HEK293 (cell line): Measurements from ENCODE around the gene HEXIM1.
A peak's percentile ranks its signal among the peaks of the same experiment; 100 is the strongest.

Experiments used
- EGR2 ChIP-seq: fragments of 450-650 bp; formaldehyde crosslinking; IDR thresholded peaks from 2 replicates; pipeline ENCODE4 v1.5.1; 2016; ENCODE audit warnings: low read depth, missing biosample characterization, missing genetic modification characterization
- GFI1B ChIP-seq: fragments of 450-650 bp; formaldehyde crosslinking; IDR thresholded peaks from 2 replicates; pipeline ENCODE4 v1.5.1; 2016; ENCODE audit warnings: missing biosample characterization, missing genetic modification characterization
- HIC1 ChIP-seq: fragments of 450-650 bp; formaldehyde crosslinking; IDR thresholded peaks from 2 replicates; pipeline ENCODE4 v1.5.1; 2016; ENCODE audit warnings: missing biosample characterization, missing genetic modification characterization
- IKZF3 ChIP-seq: fragments of 450-650 bp; IDR thresholded peaks from 2 replicates; pipeline ENCODE4 v1.5.0; 2018; ENCODE audit warnings: missing biosample characterization, mild to moderate bottlenecking, missing genetic modification characterization, moderate library complexity
- INSM2 ChIP-seq: fragments of 450-650 bp; formaldehyde crosslinking; IDR thresholded peaks from 2 replicates; pipeline ENCODE4 v1.5.1; 2016; ENCODE audit warnings: missing biosample characterization, missing genetic modification characterization
- PBX3 ChIP-seq: sonication (generic); formaldehyde crosslinking; IDR thresholded peaks from 2 replicates; pipeline ENCODE4 v1.8.1; 2022; ENCODE audit warnings: mild to moderate bottlenecking, moderate library complexity, missing genetic modification reagents
- PRDM1 ChIP-seq: fragments of 450-650 bp; formaldehyde crosslinking; IDR thresholded peaks from 2 replicates; pipeline ENCODE4; 2016; ENCODE audit warnings: missing biosample characterization, missing genetic modification characterization
- WT1 ChIP-seq: fragments of 450-650 bp; formaldehyde crosslinking; IDR thresholded peaks from 2 replicates; pipeline ENCODE4 v1.5.1; 2016; ENCODE audit warnings: missing biosample characterization, missing genetic modification characterization
- ZIC2 ChIP-seq: fragments of 450-650 bp; formaldehyde crosslinking; IDR thresholded peaks from 2 replicates; pipeline ENCODE4 v1.5.1; 2016; ENCODE audit warnings: missing biosample characterization, missing genetic modification characterization
- ZNF114 ChIP-seq: fragments of 450-650 bp; formaldehyde crosslinking; IDR thresholded peaks from 2 replicates; pipeline ENCODE4 v1.5.0; 2017; ENCODE audit warnings: missing biosample characterization, missing genetic modification characterization
- ZNF16 ChIP-seq: fragments of 450-650 bp; formaldehyde crosslinking; IDR thresholded peaks from 2 replicates; pipeline ENCODE4 v1.5.1; 2016; ENCODE audit warnings: low read depth, missing biosample characterization, missing genetic modification characterization
- ZNF169 ChIP-seq: fragments of 450-650 bp; formaldehyde crosslinking; IDR thresholded peaks from 2 replicates; pipeline ENCODE4 v1.5.1; 2016; ENCODE audit warnings: missing biosample characterization, missing genetic modification characterization
- ZNF175 ChIP-seq: fragments of 450-650 bp; formaldehyde crosslinking; IDR thresholded peaks from 2 replicates; pipeline ENCODE4 v1.5.1; 2016; ENCODE audit warnings: missing biosample characterization, missing genetic modification characterization
- ZNF184 ChIP-seq: fragments of 450-650 bp; IDR thresholded peaks from 2 replicates; pipeline ENCODE4 v1.5.1; 2018; ENCODE audit warnings: missing biosample characterization, mild to moderate bottlenecking, missing genetic modification characterization
- ZNF292 ChIP-seq: fragments of 450-650 bp; formaldehyde crosslinking; IDR thresholded peaks from 2 replicates; pipeline ENCODE4 v1.5.1; 2016; ENCODE audit warnings: low read depth, missing biosample characterization, missing genetic modification characterization, borderline replicate concordance
- ZNF302 ChIP-seq: fragments of 450-650 bp; formaldehyde crosslinking; IDR thresholded peaks from 2 replicates; pipeline ENCODE4 v1.5.1; 2016; ENCODE audit warnings: missing biosample characterization, missing genetic modification characterization, low read depth
- ZNF324 ChIP-seq: fragments of 450-650 bp; formaldehyde crosslinking; IDR thresholded peaks from 2 replicates; pipeline ENCODE4 v1.5.1; 2016; ENCODE audit warnings: missing biosample characterization, missing genetic modification characterization
- ZNF354C ChIP-seq: fragments of 450-650 bp; formaldehyde crosslinking; IDR thresholded peaks from 2 replicates; pipeline ENCODE4 v1.5.1; 2016; ENCODE audit warnings: missing biosample characterization, missing genetic modification characterization, low read depth, borderline replicate concordance
- ZNF366 ChIP-seq: fragments of 450-650 bp; formaldehyde crosslinking; conservative IDR thresholded peaks from 2 replicates; pipeline ENCODE4 v1.5.1; 2016; ENCODE audit warnings: missing biosample characterization, missing genetic modification characterization
- ZNF423 ChIP-seq: fragments of 450-650 bp; formaldehyde crosslinking; IDR thresholded peaks from 2 replicates; pipeline ENCODE4 v1.5.1; 2016; ENCODE audit warnings: missing biosample characterization, missing genetic modification characterization
- ZNF585B ChIP-seq: fragments of 450-650 bp; formaldehyde crosslinking; IDR thresholded peaks from 2 replicates; pipeline ENCODE4 v1.5.1; 2016; ENCODE audit warnings: missing biosample characterization, missing genetic modification characterization
- ZNF701 ChIP-seq: fragments of 450-650 bp; formaldehyde crosslinking; IDR thresholded peaks from 2 replicates; pipeline ENCODE4 v1.5.1; 2016; ENCODE audit warnings: missing biosample characterization, missing genetic modification characterization
- ZNF707 ChIP-seq: fragments of 450-650 bp; formaldehyde crosslinking; IDR thresholded peaks from 2 replicates; pipeline ENCODE4 v1.5.1; 2016; ENCODE audit warnings: missing biosample characterization, missing genetic modification characterization
- ZNF785 ChIP-seq: fragments of 450-650 bp; formaldehyde crosslinking; IDR thresholded peaks from 2 replicates; pipeline ENCODE4 v1.5.1; 2016; ENCODE audit warnings: missing biosample characterization, missing genetic modification characterization
- ZSCAN16 ChIP-seq: fragments of 450-650 bp; formaldehyde crosslinking; IDR thresholded peaks from 2 replicates; pipeline ENCODE4 v1.5.1; 2016; ENCODE audit warnings: missing biosample characterization, missing genetic modification characterization
- TF ChIP-seq, protein P1 (sequence below): fragments of 450-650 bp; formaldehyde crosslinking; IDR thresholded peaks from 2 replicates; pipeline ENCODE4; 2016; ENCODE audit warnings: missing biosample characterization, missing genetic modification characterization
- TF ChIP-seq, protein P2 (sequence below): fragments of 450-650 bp; formaldehyde crosslinking; IDR thresholded peaks from 2 replicates; pipeline ENCODE4 v1.5.1; 2016; ENCODE audit warnings: missing biosample characterization, missing genetic modification characterization
- TF ChIP-seq, protein P3 (sequence below): fragments of 450-650 bp; formaldehyde crosslinking; IDR thresholded peaks from 2 replicates; pipeline ENCODE4 v1.5.1; 2016; ENCODE audit warnings: missing biosample characterization, missing genetic modification characterization

The HEXIM1 gene

DNA sequence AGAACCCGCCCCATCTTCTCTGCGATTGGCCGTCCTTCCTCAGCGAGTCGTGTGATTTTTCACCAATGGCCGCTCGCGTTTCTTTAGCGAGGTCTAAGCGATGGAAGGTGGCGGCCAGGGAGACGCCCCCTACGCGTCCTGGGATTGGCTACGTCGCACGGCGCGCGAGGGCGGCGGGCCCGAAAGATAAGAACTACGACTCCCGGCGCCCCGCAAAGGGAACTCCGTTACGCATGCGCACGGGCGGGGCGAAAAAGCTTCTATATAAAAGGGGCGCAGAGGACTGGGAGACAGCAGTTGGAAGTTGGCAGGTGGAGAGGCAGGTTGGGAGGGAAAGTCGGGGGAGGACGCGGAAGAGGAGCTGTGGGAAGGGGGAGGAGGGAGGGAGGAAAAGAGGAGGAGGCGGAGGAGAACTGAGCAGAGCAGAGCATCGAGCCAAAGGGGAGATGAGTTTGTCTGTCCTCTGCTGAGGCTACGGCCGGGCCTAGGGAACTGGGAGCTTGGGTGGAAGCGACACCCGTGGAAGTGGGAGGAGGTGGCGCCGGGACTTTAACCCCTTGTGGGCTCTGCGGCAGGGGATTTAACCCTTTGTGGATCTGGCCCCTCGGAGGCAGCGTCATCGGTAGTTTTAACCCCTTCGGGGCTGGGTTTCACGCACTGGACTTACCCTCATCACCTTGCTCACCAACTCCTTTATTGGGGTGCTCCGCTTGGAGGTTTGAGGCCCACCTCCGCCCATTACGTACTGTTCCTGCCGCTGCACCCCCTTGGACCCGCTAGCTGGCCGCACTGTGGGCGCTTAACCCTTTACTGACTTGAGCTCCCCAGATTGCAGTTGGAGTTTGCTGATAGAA, at the start of gene HEXIM1 (continued):
- peak; percentile 97 for TF ChIP-seq INSM2 (tag by site-specific recombination)
- TF ChIP-seq ZNF366, result peak; percentile 100
- peak; percentile 95 for TF ChIP-seq WT1
- TF ChIP-seq EGR2 (tag by site-specific recombination), result peak; percentile 98
- TF ChIP-seq IKZF3 (tag by site-specific recombination), result peak; percentile 100
- TF ChIP-seq PRDM1, result peak; percentile 43; the same call in 1 of the 2 replicates
- TF ChIP-seq ZNF16 (tag by site-specific recombination), result peak; percentile 42; the same call in 1 of the 2 replicates
- peak; percentile 61 for TF ChIP-seq ZIC2 (tag by site-specific recombination)
- peak; percentile 76 for TF ChIP-seq ZNF184 (tag by site-specific recombination)
- TF ChIP-seq ZSCAN16 (tag by site-specific recombination), result peak; percentile 88
- peak; percentile 88 for TF ChIP-seq ZNF701 (tag by site-specific recombination)
- TF ChIP-seq, protein P1, sequence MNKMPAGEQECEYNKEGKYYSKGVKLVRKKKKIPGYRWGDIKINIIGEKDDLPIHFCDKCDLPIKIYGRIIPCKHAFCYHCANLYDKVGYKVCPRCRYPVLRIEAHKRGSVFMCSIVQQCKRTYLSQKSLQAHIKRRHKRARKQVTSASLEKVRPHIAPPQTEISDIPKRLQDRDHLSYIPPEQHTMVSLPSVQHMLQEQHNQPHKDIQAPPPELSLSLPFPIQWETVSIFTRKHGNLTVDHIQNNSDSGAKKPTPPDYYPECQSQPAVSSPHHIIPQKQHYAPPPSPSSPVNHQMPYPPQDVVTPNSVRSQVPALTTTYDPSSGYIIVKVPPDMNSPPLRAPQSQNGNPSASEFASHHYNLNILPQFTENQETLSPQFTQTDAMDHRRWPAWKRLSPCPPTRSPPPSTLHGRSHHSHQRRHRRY (tag by site-specific recombination), result peak; percentile 99
- TF ChIP-seq ZNF302, result peak; percentile 76; the same call in 1 of the 2 replicates
- TF ChIP-seq, protein P2, sequence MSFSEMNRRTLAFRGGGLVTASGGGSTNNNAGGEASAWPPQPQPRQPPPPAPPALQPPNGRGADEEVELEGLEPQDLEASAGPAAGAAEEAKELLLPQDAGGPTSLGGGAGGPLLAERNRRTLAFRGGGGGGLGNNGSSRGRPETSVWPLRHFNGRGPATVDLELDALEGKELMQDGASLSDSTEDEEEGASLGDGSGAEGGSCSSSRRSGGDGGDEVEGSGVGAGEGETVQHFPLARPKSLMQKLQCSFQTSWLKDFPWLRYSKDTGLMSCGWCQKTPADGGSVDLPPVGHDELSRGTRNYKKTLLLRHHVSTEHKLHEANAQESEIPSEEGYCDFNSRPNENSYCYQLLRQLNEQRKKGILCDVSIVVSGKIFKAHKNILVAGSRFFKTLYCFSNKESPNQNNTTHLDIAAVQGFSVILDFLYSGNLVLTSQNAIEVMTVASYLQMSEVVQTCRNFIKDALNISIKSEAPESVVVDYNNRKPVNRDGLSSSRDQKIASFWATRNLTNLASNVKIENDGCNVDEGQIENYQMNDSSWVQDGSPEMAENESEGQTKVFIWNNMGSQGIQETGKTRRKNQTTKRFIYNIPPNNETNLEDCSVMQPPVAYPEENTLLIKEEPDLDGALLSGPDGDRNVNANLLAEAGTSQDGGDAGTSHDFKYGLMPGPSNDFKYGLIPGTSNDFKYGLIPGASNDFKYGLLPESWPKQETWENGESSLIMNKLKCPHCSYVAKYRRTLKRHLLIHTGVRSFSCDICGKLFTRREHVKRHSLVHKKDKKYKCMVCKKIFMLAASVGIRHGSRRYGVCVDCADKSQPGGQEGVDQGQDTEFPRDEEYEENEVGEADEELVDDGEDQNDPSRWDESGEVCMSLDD (tag by site-specific recombination), result peak; percentile 99
- peak; percentile 100 for TF ChIP-seq ZNF785 (tag by site-specific recombination)
- TF ChIP-seq ZNF707 (tag by site-specific recombination), result no peak
- TF ChIP-seq HIC1 (tag by site-specific recombination), result peak; percentile 79
- TF ChIP-seq ZNF175 (tag by site-specific recombination), result no peak
- TF ChIP-seq PBX3 (CRISPR knock-in tag), result peak; percentile 63; the same call in 1 of the 2 replicates
- TF ChIP-seq ZNF114 (tag by site-specific recombination), result no peak
- peak; percentile 80 for TF ChIP-seq GFI1B (tag by site-specific recombination)
- no peak; the same call in 1 of the 2 replicates for TF ChIP-seq ZNF585B (tag by site-specific recombination)
- TF ChIP-seq ZNF292 (tag by site-specific recombination), result no peak
- TF ChIP-seq ZNF354C (tag by site-specific recombination), result no peak
- peak; percentile 75 for TF ChIP-seq ZNF423 (tag by site-specific recombination)
- TF ChIP-seq ZNF169 (tag by site-specific recombination), result peak; percentile 94
- TF ChIP-seq ZNF324 (tag by site-specific recombination), result peak; percentile 99
- TF ChIP-seq, protein P3, sequence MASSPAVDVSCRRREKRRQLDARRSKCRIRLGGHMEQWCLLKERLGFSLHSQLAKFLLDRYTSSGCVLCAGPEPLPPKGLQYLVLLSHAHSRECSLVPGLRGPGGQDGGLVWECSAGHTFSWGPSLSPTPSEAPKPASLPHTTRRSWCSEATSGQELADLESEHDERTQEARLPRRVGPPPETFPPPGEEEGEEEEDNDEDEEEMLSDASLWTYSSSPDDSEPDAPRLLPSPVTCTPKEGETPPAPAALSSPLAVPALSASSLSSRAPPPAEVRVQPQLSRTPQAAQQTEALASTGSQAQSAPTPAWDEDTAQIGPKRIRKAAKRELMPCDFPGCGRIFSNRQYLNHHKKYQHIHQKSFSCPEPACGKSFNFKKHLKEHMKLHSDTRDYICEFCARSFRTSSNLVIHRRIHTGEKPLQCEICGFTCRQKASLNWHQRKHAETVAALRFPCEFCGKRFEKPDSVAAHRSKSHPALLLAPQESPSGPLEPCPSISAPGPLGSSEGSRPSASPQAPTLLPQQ, result peak; percentile 94
